Measurements from ENCODE around the gene TNFRSF8.

GRCh38 chr1:12056331-12056841, 6.7 kb upstream of the TNFRSF8 start:
- TF ChIP-seq CTCF (conservative IDR thresholded peaks at IDR 0.05 in 1 of 2, IDR thresholded peaks at IDR 0.05 in 1 of 2; ENCODE audit: extremely low read depth in 1 of 2, insufficient read depth in 1 of 2, low read depth in 1 of 2, low read length in 2 of 2) (no peak), EZH2 (IDR thresholded peaks at IDR 0.05; ENCODE audit: borderline replicate concordance, low read length) (no peak)

Measured in mammary epithelial cell (primary cell).